ENCODE measurements around the gene MAP3K6. TPM values are rescaled to one million over a fixed set of nuclear protein-coding genes. Genes with fewer than 3 reads are reported as not detected.

Gene MAP3K6
- total RNA-seq, 1 experiment from 2014 or later: 25.1 TPM

- Histone ChIP-seq H3K79me2 (ENCODE audit: low read length) (no peaks in the 10 kb centered on the region), H3K4me3 (ENCODE audit: low read length) (no peak overlapping the region), H3K9me3 (ENCODE audit: low read length) (no peaks in the 10 kb centered on the region), H3K36me3 (ENCODE audit: low read depth, low read length) (no peaks in the 10 kb centered on the region), H3K4me1 (ENCODE audit: insufficient read depth, low read length) (no peaks in the 10 kb centered on the region), H3K9me2 (replicated peaks; ENCODE audit: low read length) (no peaks in the 10 kb centered on the region), H3K9ac (ENCODE audit: low read length) (no peak overlapping the region), H4K20me1 (ENCODE audit: low read length) (no peaks in the 10 kb centered on the region), H3K27ac (ENCODE audit: low read length) (no peak overlapping the region), H2AFZ (ENCODE audit: low read length) (no peak overlapping the region), H3F3A (ENCODE audit: low read length, unreplicated experiment) (no peaks in the 10 kb centered on the region), H3K4me2 (ENCODE audit: low read length) (no peak overlapping the region), H3K27me3 (ENCODE audit: low read length) (no peaks in the 10 kb centered on the region)
- TF ChIP-seq EZH2 (IDR thresholded peaks at IDR 0.05; ENCODE audit: low read length, unreplicated experiment): no peak
- TF ChIP-seq CTCF (conservative IDR thresholded peaks at IDR 0.05; ENCODE audit: low read depth, low read length): no peak
- TF ChIP-seq EZH2phosphoT487 (IDR thresholded peaks at IDR 0.05; ENCODE audit: borderline replicate concordance, low read length): no peak
- CTCF ChIA-PET: no interaction called here
- intact Hi-C loops (cut with micrococcal nuclease): no loop called here
- no peak for ATAC-seq
- peak; percentile 26 for DNase-seq
- BruUV-seq (replicated peaks): no TSS peak
- POLR2A ChIA-PET (ENCODE audit: unreplicated experiment): no interaction called here
These were observed 14.3 kb upstream of the MAP3K6 start for GRCh38 chr1:27380766-27381733.

- Histone ChIP-seq H3K27ac (ENCODE audit: low read length) (no peak overlapping the region), H3K9me3 (ENCODE audit: low read length) (no peaks in the 10 kb centered on the region), H4K20me1 (ENCODE audit: low read length) (no peaks in the 10 kb centered on the region), H3K79me2 (ENCODE audit: low read length) (no peaks in the 10 kb centered on the region), H3K4me2 (ENCODE audit: low read length) (no peak overlapping the region), H3K4me1 (ENCODE audit: insufficient read depth, low read length) (no peaks in the 10 kb centered on the region), H3K4me3 (ENCODE audit: low read length) (no peak overlapping the region), H3K9ac (ENCODE audit: low read length) (no peak overlapping the region), H3K36me3 (ENCODE audit: low read depth, low read length) (no peaks in the 10 kb centered on the region), H3K27me3 (ENCODE audit: low read length) (no peaks in the 10 kb centered on the region), H3K9me2 (replicated peaks; ENCODE audit: low read length) (no peaks in the 10 kb centered on the region), H3F3A (ENCODE audit: low read length, unreplicated experiment) (no peaks in the 10 kb centered on the region), H2AFZ (ENCODE audit: low read length) (no peak overlapping the region)
- intact Hi-C loops (cut with micrococcal nuclease): no loop called here
- no TSS peak for BruUV-seq (replicated peaks)
- ATAC-seq (no peak), DNase-seq (no peak)
- ChIA-PET CTCF (no interaction called here), POLR2A (ENCODE audit: unreplicated experiment) (no interaction called here)
- no peak for TF ChIP-seq EZH2 (IDR thresholded peaks at IDR 0.05; ENCODE audit: low read length, unreplicated experiment)
- no peak for TF ChIP-seq EZH2phosphoT487 (IDR thresholded peaks at IDR 0.05; ENCODE audit: borderline replicate concordance, low read length)
These were observed 13.5 kb upstream of the MAP3K6 start for GRCh38 chr1:27380224-27380623.

- TF ChIP-seq EZH2phosphoT487 (IDR thresholded peaks at IDR 0.05; ENCODE audit: borderline replicate concordance, low read length) (no peak), EZH2 (IDR thresholded peaks at IDR 0.05; ENCODE audit: low read length, unreplicated experiment) (no peak), CTCF (conservative IDR thresholded peaks at IDR 0.05; ENCODE audit: low read depth, low read length) (no peak)
- Histone ChIP-seq H3K27ac (ENCODE audit: low read length) (no peak overlapping the region), H2AFZ (ENCODE audit: low read length) (no peak overlapping the region), H3K36me3 (ENCODE audit: low read depth, low read length) (no peaks in the 10 kb centered on the region), H3K4me2 (ENCODE audit: low read length) (no peak overlapping the region), H3K79me2 (ENCODE audit: low read length) (no peaks in the 10 kb centered on the region), H3K9me2 (replicated peaks; ENCODE audit: low read length) (no peaks in the 10 kb centered on the region), H4K20me1 (ENCODE audit: low read length) (no peaks in the 10 kb centered on the region), H3K9me3 (ENCODE audit: low read length) (no peaks in the 10 kb centered on the region), H3K27me3 (ENCODE audit: low read length) (no peaks in the 10 kb centered on the region), H3K4me1 (ENCODE audit: insufficient read depth, low read length) (no peaks in the 10 kb centered on the region), H3K9ac (ENCODE audit: low read length) (no peak overlapping the region), H3F3A (ENCODE audit: low read length, unreplicated experiment) (no peaks in the 10 kb centered on the region), H3K4me3 (ENCODE audit: low read length) (no peak overlapping the region)
- ATAC-seq (no peak), DNase-seq (no peak)
- no TSS peak for BruUV-seq (replicated peaks)
- ChIA-PET CTCF (no interaction called here), POLR2A (ENCODE audit: unreplicated experiment) (no interaction called here)
- intact Hi-C loops (cut with micrococcal nuclease): no loop called here
These were observed 12.9 kb upstream of the MAP3K6 start for GRCh38 chr1:27379564-27380122.

All from PC-3 (cell line).